A549 (cell line): ENCODE measurements around the gene DPT. TPM values are rescaled to one million over a fixed set of nuclear protein-coding genes. Genes with fewer than 3 reads are reported as not detected.

ENCODE experiments used
- ATAC-seq, 2 experiments: fragments of 200-7000 bp in 1 of 2; fragments of >200 bp in 1 of 2; cut with Nextera tagmentation in 1 of 2; cut with Tn5 transposase in 1 of 2; 3 replicates each; pipeline versions ENCODE4 v1.8.0 to v1.9.1; 2018 to 2020; ENCODE audit warnings: mild to moderate bottlenecking in 1 of 2, moderate library complexity in 1 of 2
- CTCF ChIA-PET: fragments of 300-600 bp; sonication (Branson Sonifier 250); formaldehyde crosslinking; extraction: SDS; loops from one replicate; lab custom pipeline; 2021; ENCODE audit warnings: antibody characterized with exemption, inconsistent platforms; lab: Yijun Ruan, JAX
- POLR2A ChIA-PET: fragments of 350-600 bp; formaldehyde crosslinking; extraction: SDS; loops from one replicate; lab custom pipeline; 2021; ENCODE audit warnings: antibody characterized with exemption, inconsistent platforms; lab: Yijun Ruan, JAX
- DNase-seq, 2 experiments: peaks; one replicate each; pipeline versions ENCODE4 v3.0.0 to v3.0.0-alpha.2; 2011 to 2016; ENCODE audit warnings: low read depth in 1 of 2, low spot score in 1 of 2
- FAIRE-seq: peaks from 2 replicates; lab custom pipeline; 2011; peaks lifted over from hg19 to GRCh38; lab: Jason Lieb, UNC
- H3K27ac ChIP-seq, 2 experiments: fragments of >200 bp; sonication (Bioruptor Twin); formaldehyde crosslinking; 3 replicates each; pipeline ENCODE4 v1.5.1; 2016 to 2017
- H3K4me1 ChIP-seq: fragments of >200 bp; sonication (Bioruptor Twin); formaldehyde crosslinking; 3 replicates; pipeline ENCODE4 v1.6.1; 2016
- H3K4me2 ChIP-seq: fragments of >200 bp; sonication (Bioruptor Twin); formaldehyde crosslinking; 3 replicates; pipeline ENCODE4 v1.6.1; 2016
- H3K4me3 ChIP-seq: fragments of >200 bp; sonication (Bioruptor Twin); formaldehyde crosslinking; 3 replicates; pipeline ENCODE4 v1.5.1; 2016
- H3K9me3 ChIP-seq: fragments of >200 bp; sonication (Bioruptor Twin); formaldehyde crosslinking; 3 replicates; pipeline ENCODE4 v1.6.1; 2016
- CBX2 ChIP-seq: fragments of 200-600 bp; sonication (generic); IDR thresholded peaks from 2 replicates; pipeline ENCODE4 v1.6.1; 2016; ENCODE audit warnings: low read depth, mild to moderate bottlenecking, borderline replicate concordance
- CEBPB ChIP-seq, 2 experiments: fragments of >200 bp in 1 of 2; sonication (Bioruptor Twin) in 1 of 2; formaldehyde crosslinking in 1 of 2; IDR thresholded peaks; 2 replicates each; pipeline ENCODE4 v1.6.1; 2012 to 2016
- E2F6 ChIP-seq: IDR thresholded peaks from 2 replicates; pipeline ENCODE4 v1.6.1; 2012; ENCODE audit warnings: low read depth, borderline replicate concordance
- EHF ChIP-seq: fragments of 250-450 bp; sonication (Bioruptor Pico); IDR thresholded peaks from 2 replicates; pipeline ENCODE4 v1.5.0; 2020; ENCODE audit warnings: mild to moderate bottlenecking
- ESRRA ChIP-seq: fragments of 150-350 bp; IDR thresholded peaks from 2 replicates; pipeline ENCODE4 v1.6.1; 2014; ENCODE audit warnings: mild to moderate bottlenecking, low read length, borderline replicate concordance
- FOSB ChIP-seq: fragments of 250-450 bp; sonication (Bioruptor Pico); IDR thresholded peaks from 2 replicates; pipeline ENCODE4 v1.5.0; 2020; ENCODE audit warnings: mild to moderate bottlenecking, moderate library complexity
- HOXA7 ChIP-seq: fragments of 250-450 bp; sonication (Bioruptor Pico); IDR thresholded peaks from 2 replicates; pipeline ENCODE4 v1.5.0; 2020; ENCODE audit warnings: mild to moderate bottlenecking, moderate library complexity
- HOXB13 ChIP-seq: fragments of 250-450 bp; sonication (Bioruptor Pico); IDR thresholded peaks from 2 replicates; pipeline ENCODE4 v1.5.0; 2020; ENCODE audit warnings: low read depth, mild to moderate bottlenecking, moderate library complexity
- MAZ ChIP-seq: fragments of 150-350 bp; IDR thresholded peaks from 2 replicates; pipeline ENCODE4 v1.6.1; 2014; ENCODE audit warnings: antibody characterized with exemption, low read depth, low read length, borderline replicate concordance
- MYC ChIP-seq: IDR thresholded peaks from 2 replicates; pipeline ENCODE4 v1.6.1; 2012; ENCODE audit warnings: mild to moderate bottlenecking, inconsistent platforms, low read length, improper control_type of control experiment, borderline replicate concordance
- NFE2L2 ChIP-seq: fragments of 150-350 bp; conservative IDR thresholded peaks from 2 replicates; pipeline ENCODE4 v1.6.1; 2014; ENCODE audit warnings: low read length
- PHF8 ChIP-seq: fragments of 200-600 bp; sonication (generic); IDR thresholded peaks from 2 replicates; pipeline ENCODE4 v1.6.1; 2016; ENCODE audit warnings: low read depth, mild to moderate bottlenecking, antibody characterized with exemption, moderate library complexity, borderline replicate concordance
- POLR2AphosphoS2 ChIP-seq: conservative IDR thresholded peaks from 2 replicates; pipeline ENCODE4 v1.6.1; 2012; ENCODE audit warnings: low read length, improper control_type of control experiment, inconsistent platforms
- RARB ChIP-seq: fragments of 250-450 bp; sonication (Bioruptor Pico); IDR thresholded peaks from 2 replicates; pipeline ENCODE4 v1.8.0; 2021; ENCODE audit warnings: mild to moderate bottlenecking, moderate library complexity
- RFX5 ChIP-seq: fragments of 450-650 bp; IDR thresholded peaks from 2 replicates; pipeline ENCODE4 v1.7.1; 2014; ENCODE audit warnings: antibody characterized with exemption, mild to moderate bottlenecking, moderate library complexity
- RNF2 ChIP-seq: fragments of 200-600 bp; sonication (generic); IDR thresholded peaks from 2 replicates; pipeline ENCODE4 v1.6.1; 2016; ENCODE audit warnings: low read depth, mild to moderate bottlenecking, antibody characterized with exemption, moderate library complexity, borderline replicate concordance
- SMC3 ChIP-seq: fragments of >200 bp; sonication (Bioruptor Twin); formaldehyde crosslinking; IDR thresholded peaks from 3 replicates; pipeline ENCODE4 v1.6.1; 2018; ENCODE audit warnings: inconsistent platforms
- SREBF2 ChIP-seq: fragments of 450-650 bp; IDR thresholded peaks from 2 replicates; pipeline ENCODE4 v1.6.1; 2014; ENCODE audit warnings: mild to moderate bottlenecking, moderate library complexity
- ZFP36 ChIP-seq: fragments of 450-650 bp; IDR thresholded peaks from 2 replicates; pipeline ENCODE4 v1.6.1; 2014; ENCODE audit warnings: borderline replicate concordance; ENCODE audit not compliant: partially characterized antibody
- WGBS: methylation state at CpG from one replicate; pipeline ENCODE4 v1.1.6; 2017; ENCODE audit errors: missing lambda C conversion rate; 5-methylcytosine and 5-hydroxymethylcytosine counted together
- polyA plus RNA-seq, 4 experiments: library from polyadenylated mRNA; depleted of rRNA in 3 of 4; stranded (reverse); fragments of >200 nt; fragmentation: RNase III in 1 of 4; extraction: RNeasy Plus Mini Kit Qiagen cat#74134 plus additional on column Dnase treatment in 1 of 4; gene quantifications; 2 replicates in 3 of 4; 3 replicates in 1 of 4; pipeline ENCODE4 v1.2.3, GENCODE V29; 2011 to 2017
- TF ChIP-seq, protein P1 (sequence below): IDR thresholded peaks from 2 replicates; pipeline ENCODE4 v1.6.1; 2012
- TF ChIP-seq, protein P2 (sequence below): fragments of >200 bp; sonication (Bioruptor Twin); formaldehyde crosslinking; IDR thresholded peaks from 3 replicates; pipeline ENCODE4 v1.5.1; 2016
- TF ChIP-seq, protein P3 (sequence below): fragments of 150-350 bp; IDR thresholded peaks from 2 replicates; pipeline ENCODE4 v1.6.1; 2014; ENCODE audit warnings: low read depth, mild to moderate bottlenecking, low read length

DPT gene
- polyA plus RNA-seq, 2 of the 4 experiments (the other 2 are of a cell fraction): not detected

DNA sequence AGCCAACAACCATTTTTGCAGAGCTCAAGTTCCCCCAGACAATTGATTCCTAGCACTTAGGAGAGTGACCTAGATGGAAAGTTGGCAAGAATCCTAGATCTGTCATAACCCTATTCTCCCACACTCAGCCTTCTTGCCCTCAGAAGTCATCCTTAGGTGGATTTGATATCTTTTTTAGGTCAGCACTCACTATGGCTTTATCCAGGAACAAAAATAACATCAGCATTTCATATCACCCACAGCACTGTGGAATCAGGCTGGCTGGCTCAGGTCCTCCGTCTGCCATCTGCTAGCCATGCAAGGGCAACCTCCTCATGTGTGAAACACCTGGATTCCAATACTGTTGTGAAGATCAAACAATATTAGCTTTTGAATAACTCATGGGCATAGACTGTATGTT is 6.0 kb downstream of the DPT start:
- ChIA-PET POLR2A (interaction anchor here (0.7 kb wide), 1 partner anchor 383 kb away, joined by 3 read pairs; no protein-coding TSS in a partner anchor), CTCF (interaction anchor here (1.0 to 1.2 kb wide), 2 partner anchors 12 to 119 kb away, joined by 3 read pairs; no protein-coding TSS in a partner anchor)
- Histone ChIP-seq H3K4me2 (no peak overlapping the region), H3K9me3 (no peaks in the 10 kb centered on the region; the same call in 2 of the 3 replicates), H3K4me1 (peaks cover 12% of the 10 kb centered on the region), H3K27ac (no peak overlapping the region), H3K4me3 (no peak overlapping the region)
- TF ChIP-seq MYC (no peak), FOSB (CRISPR knock-in tag) (no peak), RNF2 (no peak), ESRRA (no peak), EHF (CRISPR knock-in tag) (no peak), CEBPB (IDR thresholded peaks at IDR 0.05) (no peak), PHF8 (no peak)
- TF ChIP-seq, protein P1, sequence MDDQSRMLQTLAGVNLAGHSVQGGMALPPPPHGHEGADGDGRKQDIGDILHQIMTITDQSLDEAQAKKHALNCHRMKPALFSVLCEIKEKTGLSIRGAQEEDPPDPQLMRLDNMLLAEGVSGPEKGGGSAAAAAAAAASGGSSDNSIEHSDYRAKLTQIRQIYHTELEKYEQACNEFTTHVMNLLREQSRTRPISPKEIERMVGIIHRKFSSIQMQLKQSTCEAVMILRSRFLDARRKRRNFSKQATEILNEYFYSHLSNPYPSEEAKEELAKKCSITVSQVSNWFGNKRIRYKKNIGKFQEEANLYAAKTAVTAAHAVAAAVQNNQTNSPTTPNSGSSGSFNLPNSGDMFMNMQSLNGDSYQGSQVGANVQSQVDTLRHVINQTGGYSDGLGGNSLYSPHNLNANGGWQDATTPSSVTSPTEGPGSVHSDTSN: no peak
- TF ChIP-seq, protein P2, sequence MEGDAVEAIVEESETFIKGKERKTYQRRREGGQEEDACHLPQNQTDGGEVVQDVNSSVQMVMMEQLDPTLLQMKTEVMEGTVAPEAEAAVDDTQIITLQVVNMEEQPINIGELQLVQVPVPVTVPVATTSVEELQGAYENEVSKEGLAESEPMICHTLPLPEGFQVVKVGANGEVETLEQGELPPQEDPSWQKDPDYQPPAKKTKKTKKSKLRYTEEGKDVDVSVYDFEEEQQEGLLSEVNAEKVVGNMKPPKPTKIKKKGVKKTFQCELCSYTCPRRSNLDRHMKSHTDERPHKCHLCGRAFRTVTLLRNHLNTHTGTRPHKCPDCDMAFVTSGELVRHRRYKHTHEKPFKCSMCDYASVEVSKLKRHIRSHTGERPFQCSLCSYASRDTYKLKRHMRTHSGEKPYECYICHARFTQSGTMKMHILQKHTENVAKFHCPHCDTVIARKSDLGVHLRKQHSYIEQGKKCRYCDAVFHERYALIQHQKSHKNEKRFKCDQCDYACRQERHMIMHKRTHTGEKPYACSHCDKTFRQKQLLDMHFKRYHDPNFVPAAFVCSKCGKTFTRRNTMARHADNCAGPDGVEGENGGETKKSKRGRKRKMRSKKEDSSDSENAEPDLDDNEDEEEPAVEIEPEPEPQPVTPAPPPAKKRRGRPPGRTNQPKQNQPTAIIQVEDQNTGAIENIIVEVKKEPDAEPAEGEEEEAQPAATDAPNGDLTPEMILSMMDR: no peak
- no peak for DNase-seq
- 80% methylated on average over 1 of the region's 1 CpG for WGBS
- no peak for ATAC-seq
- FAIRE-seq: no peak

DNA sequence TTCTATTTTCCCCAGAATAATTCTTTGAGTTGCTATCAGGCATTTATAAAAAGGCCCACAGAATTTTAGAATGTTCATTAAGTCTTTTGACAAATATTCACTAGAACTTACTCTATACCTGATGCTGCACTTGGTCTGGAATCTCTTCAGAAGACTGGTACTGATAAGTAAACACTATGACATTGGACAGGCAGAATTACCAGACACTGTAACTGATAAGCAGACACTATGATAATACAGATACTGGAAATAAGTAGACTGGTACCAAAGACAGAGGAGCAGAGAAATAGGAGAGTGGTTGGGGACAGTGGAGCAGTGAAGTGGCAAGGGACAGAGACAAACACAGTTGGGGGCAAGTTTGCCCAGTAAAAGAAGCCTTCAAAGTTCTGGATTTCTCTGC is 8.2 kb downstream of the DPT start:
- POLR2A ChIA-PET: no interaction called here
- no peak for TF ChIP-seq POLR2AphosphoS2
- no peak for TF ChIP-seq CBX2
- no peak for TF ChIP-seq SREBF2
- no peak for TF ChIP-seq PHF8
- no peak for TF ChIP-seq HOXA7 (CRISPR knock-in tag)
- TF ChIP-seq NFE2L2: no peak
- no peak for TF ChIP-seq HOXB13
- no peak for TF ChIP-seq ZFP36
- TF ChIP-seq SMC3: no peak
- TF ChIP-seq RARB (CRISPR knock-in tag): no peak
- TF ChIP-seq, protein P3, sequence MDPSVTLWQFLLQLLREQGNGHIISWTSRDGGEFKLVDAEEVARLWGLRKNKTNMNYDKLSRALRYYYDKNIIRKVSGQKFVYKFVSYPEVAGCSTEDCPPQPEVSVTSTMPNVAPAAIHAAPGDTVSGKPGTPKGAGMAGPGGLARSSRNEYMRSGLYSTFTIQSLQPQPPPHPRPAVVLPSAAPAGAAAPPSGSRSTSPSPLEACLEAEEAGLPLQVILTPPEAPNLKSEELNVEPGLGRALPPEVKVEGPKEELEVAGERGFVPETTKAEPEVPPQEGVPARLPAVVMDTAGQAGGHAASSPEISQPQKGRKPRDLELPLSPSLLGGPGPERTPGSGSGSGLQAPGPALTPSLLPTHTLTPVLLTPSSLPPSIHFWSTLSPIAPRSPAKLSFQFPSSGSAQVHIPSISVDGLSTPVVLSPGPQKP: no peak
- no peak for TF ChIP-seq MAZ
- no peak for TF ChIP-seq E2F6
- TF ChIP-seq, protein P2: no peak
- TF ChIP-seq RFX5: no peak
- no peak for TF ChIP-seq FOSB (CRISPR knock-in tag)
- TF ChIP-seq, all 56 proteins: peak for 0
- CTCF ChIA-PET: interaction anchor here (1.2 kb wide), 1 partner anchor 31 kb away, joined by 3 read pairs; no protein-coding TSS in a partner anchor
- H3K4me2 ChIP-seq: no peak overlapping the region
- H3K9me3 ChIP-seq: no peaks in the 10 kb centered on the region
- no peak overlapping the region for H3K4me3 ChIP-seq
- H3K4me1 ChIP-seq: peaks cover 12% of the 10 kb centered on the region
- no peak for ATAC-seq
- no peak for FAIRE-seq
- DNase-seq: no peak
- no peak overlapping the region for H3K27ac ChIP-seq
